ENCODE data around the gene PRKAG1. TPM values are rescaled to one million over a fixed set of nuclear protein-coding genes. Genes with fewer than 3 reads are reported as not detected.

The PRKAG1 gene
- total RNA-seq, 1 experiment from 2014 or later: 57.3 TPM

- in situ Hi-C loops (cut with HindIII; ENCODE audit: low pct_unique_long_range_greater_than_20kb, low sequenced_read_pairs): no loop called here
- BruUV-seq (replicated peaks): no TSS peak
- peak; percentile 69 for ATAC-seq
- Histone ChIP-seq H3K4me3 (ENCODE audit: low read depth in 2 of 2, low read length in 2 of 2) (no peak overlapping the region), H3K36me3 (ENCODE audit: control insufficient read depth, insufficient read depth, low read length) (no peaks in the 10 kb centered on the region), H3K27me3 (ENCODE audit: control insufficient read depth, insufficient read depth, low read length) (no peaks in the 10 kb centered on the region), H3K27ac (ENCODE audit: low read length) (no peak overlapping the region), H3K4me1 (ENCODE audit: control insufficient read depth, insufficient read depth, low read length) (peaks cover 17% of the 10 kb centered on the region), H3K9me3 (ENCODE audit: control insufficient read depth, insufficient read depth, low read depth, low read length) (no peaks in the 10 kb centered on the region)
- no peak for TF ChIP-seq POLR2AphosphoS5 (IDR thresholded peaks at IDR 0.05; ENCODE audit: low read depth, low read length)
- TF ChIP-seq CTCF (IDR thresholded peaks at IDR 0.05): peak; percentile 67
- DNase-seq (ENCODE audit: low read depth, low spot score): no peak
- ChIA-PET CTCF (no interaction called here), POLR2A (no interaction called here)
- intact Hi-C loops (cut with micrococcal nuclease; ENCODE audit: unreplicated experiment): no loop called here
Observed at GRCh38 chr12:48965298-48965838, 53.2 kb downstream of the PRKAG1 start.

GRCh38 chr12:48961801-48962200 is 56.8 kb downstream of the PRKAG1 start:
- CTCF ChIA-PET: interaction anchor here (0.7 kb wide), 2 partner anchors 31 to 35 kb away, joined by 3 read pairs; no protein-coding TSS in a partner anchor
- Histone ChIP-seq H3K4me1 (ENCODE audit: control insufficient read depth, insufficient read depth, low read length) (peaks cover 7% of the 10 kb centered on the region; the same call in 1 of the 2 replicates), H3K9me3 (ENCODE audit: control insufficient read depth, insufficient read depth, low read depth, low read length) (no peaks in the 10 kb centered on the region), H3K27me3 (ENCODE audit: control insufficient read depth, insufficient read depth, low read length) (no peaks in the 10 kb centered on the region), H3K27ac (ENCODE audit: low read length) (no peak overlapping the region), H3K4me3 (ENCODE audit: low read depth in 2 of 2, low read length in 2 of 2) (no peak overlapping the region), H3K36me3 (ENCODE audit: control insufficient read depth, insufficient read depth, low read length) (no peaks in the 10 kb centered on the region)
- DNase-seq (ENCODE audit: low read depth, low spot score) (no peak), ATAC-seq (no peak)
- in situ Hi-C loops (cut with HindIII; ENCODE audit: low pct_unique_long_range_greater_than_20kb, low sequenced_read_pairs): no loop called here
- BruUV-seq (replicated peaks): no TSS peak
- intact Hi-C loops (cut with micrococcal nuclease; ENCODE audit: unreplicated experiment): no loop called here
- POLR2A ChIA-PET: interaction anchor here (0.6 kb wide), 1 partner anchor 126 kb away, joined by 3 read pairs; no protein-coding TSS in a partner anchor
- no peak for TF ChIP-seq CTCF (IDR thresholded peaks at IDR 0.05)
- no peak for TF ChIP-seq TCF7L2 (IDR thresholded peaks at IDR 0.05; ENCODE audit: low read depth, low read length)
- TF ChIP-seq REST (IDR thresholded peaks at IDR 0.05; ENCODE audit: insufficient read depth in 1 of 2, low read depth in 2 of 2, low read length in 1 of 2): no peak
- TF ChIP-seq POLR2AphosphoS5 (IDR thresholded peaks at IDR 0.05; ENCODE audit: low read depth, low read length): no peak
- TF ChIP-seq SIN3A (IDR thresholded peaks at IDR 0.05; ENCODE audit: borderline replicate concordance, insufficient read depth, low read depth, low read length): no peak

All from Panc1 (cell line).